Skeletal muscle cell (primary cell): Measurements from ENCODE around the gene CFAP97D2.
A peak's percentile ranks its signal among the peaks of the same experiment; 100 is the strongest.
"Not testable (repeated sequence)": the region's sequence is repeated elsewhere in the genome, so short reads cannot be mapped to it uniquely, and the experiment has no call there.

Source experiments
- DNase-seq: peaks from one replicate; pipeline ENCODE4 v3.0.0-alpha.2; 2010; ENCODE audit warnings: low read depth
- H3K4me3 ChIP-seq: 2 replicates; pipeline ENCODE4 v1.5.1; 2011; ENCODE audit warnings: low read depth, mild to moderate bottlenecking, control low read depth, low read length, moderate library complexity

Gene CFAP97D2

DNA sequence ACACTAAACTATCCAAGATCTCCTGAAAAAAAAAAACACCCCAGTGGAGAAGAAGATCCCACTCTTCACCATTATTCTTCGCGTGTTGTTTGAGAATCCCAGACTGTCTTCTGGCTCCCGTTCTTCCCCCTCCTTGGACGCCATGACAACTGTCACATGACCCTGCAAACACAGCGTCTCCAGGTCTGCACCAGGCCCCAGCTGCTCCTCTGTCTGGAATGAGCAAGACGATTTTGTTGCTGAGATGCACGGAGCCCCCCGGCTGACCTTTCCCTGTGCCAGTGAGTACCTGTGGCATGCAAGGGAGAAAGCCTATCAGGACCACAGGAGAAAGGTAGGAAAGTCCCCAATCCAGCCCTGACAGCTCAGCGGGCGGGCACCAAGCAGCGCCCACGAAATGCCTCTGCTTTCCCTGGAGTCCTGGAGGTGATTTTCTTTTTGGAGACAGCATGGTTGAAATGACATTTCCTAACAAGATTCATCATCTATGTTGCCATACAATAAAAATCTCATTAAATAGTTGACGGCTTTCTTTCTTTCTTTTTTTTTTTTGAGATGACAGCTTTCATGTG lies at the start of gene CFAP97D2:
Gene CFAP97D2 (plus strand): TSS at position 171 of the 572 bp plus-strand sequence. CDS start 74 bp downstream, at position 245.
- no peak for DNase-seq
- no peak within 1 kb of the TSS for H3K4me3 ChIP-seq

DNA sequence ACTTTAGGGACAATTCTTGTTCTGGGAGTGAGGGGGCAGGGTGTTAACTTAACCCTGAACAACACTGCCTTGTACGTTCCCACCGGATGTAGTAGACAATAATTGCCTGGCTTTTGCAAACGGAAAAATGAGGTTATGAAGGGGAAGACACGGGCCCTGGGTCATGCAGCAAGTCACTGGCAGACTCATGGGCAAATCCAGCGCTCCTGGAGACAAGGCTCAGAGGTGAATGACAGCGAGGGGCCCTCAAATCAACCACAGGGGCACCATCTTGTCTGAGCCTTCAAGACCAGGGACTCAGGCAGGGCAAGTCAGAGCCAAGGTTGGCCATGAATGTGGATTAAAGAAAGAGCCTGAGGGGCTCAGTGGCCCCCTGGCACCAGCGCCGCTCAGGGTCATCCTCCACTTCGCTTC lies 49.4 kb upstream of the CFAP97D2 start:
- peak overlapping the region; percentile 96 for H3K4me3 ChIP-seq
- no peak for DNase-seq

DNA sequence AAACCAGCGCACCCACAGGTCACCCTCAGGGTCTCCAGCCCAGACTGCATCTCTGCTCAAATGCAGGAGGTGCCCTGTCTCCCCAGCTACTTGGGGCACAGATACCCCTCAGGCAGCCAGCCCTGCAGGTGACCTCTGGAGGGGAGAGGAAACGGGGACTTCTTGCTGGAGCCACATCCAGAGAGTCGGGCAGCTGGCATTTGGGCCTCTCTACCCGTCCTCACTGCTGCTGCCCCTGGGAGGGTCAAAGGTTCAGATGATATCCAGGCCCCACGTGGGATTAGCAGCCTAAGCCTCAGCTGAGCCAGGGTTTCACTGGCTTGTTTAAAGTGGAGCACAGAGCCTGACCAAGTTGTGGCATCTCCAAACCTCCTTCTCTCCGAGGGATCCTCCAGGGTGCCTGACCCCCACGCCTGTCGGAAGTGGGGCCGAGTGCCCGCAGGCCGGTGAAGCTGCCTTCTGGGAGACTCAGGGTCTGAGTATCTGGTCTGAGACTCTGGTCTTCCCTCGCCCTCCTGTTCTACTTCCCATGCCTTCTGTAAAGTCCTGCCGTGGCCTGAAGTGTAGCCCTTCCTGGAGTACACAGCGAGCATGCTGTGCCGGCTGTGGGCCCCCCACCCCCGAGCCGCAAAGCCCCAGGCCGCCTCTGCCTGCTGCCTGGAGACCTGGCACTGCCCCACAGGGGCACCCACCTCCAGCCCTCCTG lies 48.8 kb upstream of the CFAP97D2 start:
- no peak for DNase-seq
- peak overlapping the region; percentile 96 for H3K4me3 ChIP-seq

DNA sequence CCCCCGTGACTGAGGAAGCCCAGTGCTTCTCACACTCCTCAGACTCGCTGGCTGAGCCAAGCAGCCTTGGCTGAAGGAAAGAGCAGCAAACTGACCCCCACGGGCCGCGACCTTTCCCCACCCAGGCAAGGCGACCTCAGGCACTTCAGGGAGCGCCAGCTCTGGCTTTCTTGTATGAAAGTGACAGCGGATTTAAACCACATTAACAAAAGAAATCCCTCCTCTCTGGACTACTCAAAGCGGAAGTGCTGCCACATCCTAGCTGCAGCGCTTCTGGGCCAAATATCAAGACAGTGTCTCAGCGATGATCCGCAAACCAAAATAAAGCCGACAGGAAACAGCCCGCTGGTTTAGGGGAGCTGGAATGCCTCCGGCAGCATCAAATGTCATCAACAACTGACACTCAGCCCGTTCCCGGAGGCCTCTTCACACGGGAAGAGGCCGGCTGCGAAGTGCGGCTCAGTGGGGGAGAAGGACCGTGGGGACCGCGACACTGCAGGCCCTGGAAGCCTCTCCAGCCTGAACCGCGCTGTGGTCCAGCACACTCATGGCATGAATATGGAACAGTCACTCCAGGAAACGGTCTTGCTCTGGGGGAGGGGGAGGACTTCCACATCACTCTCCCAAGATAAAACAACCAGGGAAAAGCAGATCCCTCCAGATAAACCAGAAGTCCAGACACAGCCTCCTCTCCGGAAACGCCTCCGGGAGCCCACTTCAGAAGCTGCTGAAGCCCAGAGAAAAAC lies 48.0 kb upstream of the CFAP97D2 start:
- peak; percentile 66 for DNase-seq
- peak overlapping the region; percentile 96 for H3K4me3 ChIP-seq

GRCh38 chr13:114131583-114132418 lies 47.3 kb upstream of the CFAP97D2 start:
- H3K4me3 ChIP-seq: peak overlapping the region; percentile 96
- DNase-seq: no peak

DNA sequence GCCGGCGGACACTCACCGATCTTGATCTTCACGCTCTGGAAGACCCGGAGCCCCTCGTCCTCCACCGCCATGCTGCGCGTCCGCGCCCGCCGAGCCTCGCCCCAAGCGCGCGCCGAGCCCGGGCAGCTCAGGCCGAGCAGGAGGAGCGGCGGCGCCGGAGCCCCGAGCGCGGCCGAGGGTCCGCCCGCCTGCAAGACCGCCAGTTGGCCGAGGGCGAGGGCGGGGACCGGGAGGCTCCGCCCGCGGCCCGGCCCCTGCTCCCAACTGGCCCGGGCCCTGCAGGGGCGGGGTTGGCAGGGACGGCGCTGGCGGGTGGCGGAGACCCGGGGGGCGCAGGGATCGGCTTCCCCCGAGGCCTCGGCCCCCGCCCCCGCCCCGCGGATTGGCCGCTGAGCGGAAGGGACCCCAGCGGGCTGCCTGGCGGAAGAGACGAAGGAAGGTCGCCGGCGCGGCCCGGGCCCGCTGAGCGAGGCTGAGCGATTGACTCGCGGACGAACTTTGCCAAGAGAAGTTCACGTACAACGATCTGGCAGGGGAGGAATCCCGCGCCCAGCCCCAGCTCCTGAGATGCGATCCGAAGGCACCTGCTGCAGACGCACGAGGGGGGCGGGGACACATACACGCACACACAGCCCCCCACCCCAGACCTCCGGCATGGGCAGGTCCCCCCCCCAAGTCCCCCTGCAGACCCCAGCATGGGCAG lies 46.5 kb upstream of the CFAP97D2 start, which contains the start of gene RASA3:
Gene RASA3 (minus strand): TSS at position 205 of the 703 bp plus-strand sequence. CDS start 134 bp downstream, at position 71.
- DNase-seq: peak; percentile 63
- H3K4me3 ChIP-seq: peak within 1 kb of the TSS; percentile 96

GRCh38 chr13:114133126-114133525 lies 45.9 kb upstream of the CFAP97D2 start:
- H3K4me3 ChIP-seq, DNase-seq: not testable (repeated sequence)

DNA sequence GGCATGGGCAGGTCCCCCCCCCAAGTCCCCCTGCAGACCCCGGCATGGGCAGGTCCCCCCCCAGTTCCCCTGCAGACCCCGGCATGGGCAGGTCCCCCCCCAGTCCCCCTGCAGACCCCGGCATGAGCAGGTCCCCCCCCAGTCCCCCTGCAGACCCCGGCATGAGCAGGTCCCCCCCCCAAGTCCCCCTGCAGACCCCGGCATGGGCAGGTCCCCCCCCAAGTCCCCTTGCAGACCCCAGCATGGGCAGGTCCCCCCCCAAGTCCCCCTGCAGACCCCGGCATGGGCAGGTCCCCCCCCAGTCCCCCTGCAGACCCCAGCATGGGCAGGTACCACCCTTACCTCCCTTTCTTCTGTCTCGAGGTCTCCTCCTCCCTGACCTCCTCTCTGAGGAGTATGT lies 45.5 kb upstream of the CFAP97D2 start:
- not testable (repeated sequence) for DNase-seq, H3K4me3 ChIP-seq

- H3K4me3 ChIP-seq: no peak overlapping the region
Observed at GRCh38 chr13:114134111-114134943, 44.7 kb upstream of the CFAP97D2 start.

DNA sequence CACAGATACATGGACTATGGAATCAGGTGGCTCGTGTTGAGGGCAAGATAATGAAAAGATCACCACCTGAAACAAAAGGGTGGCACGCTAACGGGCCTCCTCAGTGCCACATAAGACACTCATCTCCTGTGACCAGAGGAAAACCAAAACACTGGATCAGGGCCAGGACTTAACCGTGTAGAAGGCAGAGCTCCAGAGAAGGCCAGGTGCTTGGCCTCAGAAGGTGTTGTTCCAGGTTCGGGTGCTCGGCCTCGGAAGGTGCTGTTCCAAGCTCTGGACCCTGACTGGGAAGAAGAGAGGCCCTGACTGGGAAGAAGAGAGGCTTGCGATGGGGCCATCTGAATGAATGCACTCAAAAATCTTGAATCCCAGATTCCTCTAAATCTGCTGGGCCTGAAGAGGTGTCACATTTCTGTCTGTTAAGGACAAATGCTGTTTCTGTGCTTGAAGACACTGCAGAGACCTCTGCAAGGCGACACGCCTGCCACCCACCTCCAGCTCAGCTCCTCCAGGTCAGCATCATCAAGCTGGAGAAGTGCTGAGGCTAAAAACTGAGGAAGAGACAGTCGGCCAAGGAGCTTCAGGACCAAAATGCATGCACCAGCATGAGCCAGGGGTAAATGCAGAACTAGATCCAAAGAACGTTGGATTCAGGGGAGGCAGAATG lies 44.0 kb upstream of the CFAP97D2 start:
- no peak overlapping the region for H3K4me3 ChIP-seq
- no peak for DNase-seq

More at GRCh38 chr13:114134111-114134943, 44.7 kb upstream of the CFAP97D2 start:
- no peak for DNase-seq

DNA sequence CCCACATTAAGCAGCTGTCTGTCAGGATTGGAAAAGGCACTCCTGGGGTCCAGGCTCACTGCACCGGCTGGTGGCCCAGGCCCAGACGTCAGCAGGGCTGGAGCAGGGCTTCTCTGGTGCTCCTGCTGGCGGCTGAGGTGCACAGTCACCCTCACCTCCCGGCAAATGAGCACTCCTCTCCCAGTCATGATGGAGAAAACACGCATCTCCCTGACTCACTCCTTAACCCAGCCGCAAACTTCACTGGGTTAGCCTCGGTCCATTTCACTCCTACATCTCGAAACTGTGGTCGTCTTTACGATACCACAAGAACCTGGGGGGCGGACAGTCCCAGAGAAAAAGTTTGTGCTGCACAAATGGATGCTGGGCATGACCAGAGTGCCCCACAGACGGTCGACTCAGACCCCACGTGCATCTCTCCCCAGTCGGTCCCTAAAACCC lies 43.3 kb upstream of the CFAP97D2 start:
- H3K4me3 ChIP-seq: no peak overlapping the region
- DNase-seq: no peak

GRCh38 chr13:114136576-114136975 lies 42.5 kb upstream of the CFAP97D2 start:
- no peak for DNase-seq

GRCh38 chr13:114140131-114140905 lies 38.7 kb upstream of the CFAP97D2 start:
- no peak overlapping the region for H3K4me3 ChIP-seq
- DNase-seq: no peak

More at GRCh38 chr13:114136576-114136975, 42.5 kb upstream of the CFAP97D2 start:
- H3K4me3 ChIP-seq: no peak overlapping the region

DNA sequence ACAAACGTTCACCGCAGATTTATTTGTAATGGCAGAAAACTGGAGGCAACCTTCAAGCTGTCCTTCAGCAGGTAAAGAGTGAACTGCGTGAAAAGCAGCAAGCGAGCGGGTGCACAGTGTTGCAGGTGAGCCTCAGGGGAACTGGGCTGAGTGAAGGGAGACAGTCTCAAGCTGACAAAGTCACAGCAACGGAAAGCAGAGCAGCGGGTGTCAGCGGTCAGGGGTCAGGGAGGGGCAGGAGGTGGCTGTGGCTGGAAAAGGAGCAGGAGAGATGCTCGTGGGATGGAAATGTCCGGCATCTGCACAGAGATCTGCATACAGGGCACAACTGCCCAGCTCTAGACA lies 38.2 kb upstream of the CFAP97D2 start:
- no peak overlapping the region for H3K4me3 ChIP-seq
- no peak for DNase-seq

- no peak for DNase-seq
- H3K4me3 ChIP-seq: no peak overlapping the region
Observed at GRCh38 chr13:114141261-114141996, 37.6 kb upstream of the CFAP97D2 start.

- H3K4me3 ChIP-seq: no peak overlapping the region
- DNase-seq: no peak
Observed at GRCh38 chr13:114142137-114142550, 36.9 kb upstream of the CFAP97D2 start.
